NCI-H748 treated with DMSO at 0.1 percent for 48 hours (cell line): Measurements from ENCODE around the gene RETREG1.
"Not testable (repeated sequence)": the region's sequence is repeated elsewhere in the genome, so short reads cannot be mapped to it uniquely, and the experiment has no call there.

ENCODE experiments used
- DNase-seq: peaks from one replicate; lab custom pipeline; 2025; lab: John Stamatoyannopoulos, UW

The RETREG1 gene

GRCh38 chr5:16615741-16616535 is 859 bp downstream of the RETREG1 start:
- peak; percentile 92 for DNase-seq

GRCh38 chr5:16612007-16612406 is 4.8 kb downstream of the RETREG1 start:
- DNase-seq, result no peak

- not testable (repeated sequence) for DNase-seq
These were observed 5.9 kb downstream of the RETREG1 start for GRCh38 chr5:16610896-16611295.

GRCh38 chr5:16609412-16609811 is 7.4 kb downstream of the RETREG1 start:
- no peak for DNase-seq

GRCh38 chr5:16606628-16607027 is 10.2 kb downstream of the RETREG1 start:
- no peak for DNase-seq

GRCh38 chr5:16603701-16604100 is 13.1 kb downstream of the RETREG1 start:
- no peak for DNase-seq

GRCh38 chr5:16603295-16603694 is 13.5 kb downstream of the RETREG1 start:
- DNase-seq, result no peak

GRCh38 chr5:16602182-16602581 is 14.6 kb downstream of the RETREG1 start:
- DNase-seq, result no peak

- DNase-seq, result no peak
These were observed 15.9 kb downstream of the RETREG1 start for GRCh38 chr5:16600946-16601345.

GRCh38 chr5:16600397-16600796 is 16.4 kb downstream of the RETREG1 start:
- peak; percentile 81 for DNase-seq

GRCh38 chr5:16597946-16598694 is 18.7 kb downstream of the RETREG1 start:
- no peak for DNase-seq

GRCh38 chr5:16596581-16596940 is 20.2 kb downstream of the RETREG1 start:
- peak; percentile 64 for DNase-seq

- DNase-seq, result no peak
These were observed 20.8 kb downstream of the RETREG1 start for GRCh38 chr5:16595881-16596580.

GRCh38 chr5:16593628-16594027 is 23.2 kb downstream of the RETREG1 start:
- DNase-seq, result no peak

GRCh38 chr5:16593013-16593412 is 23.8 kb downstream of the RETREG1 start:
- DNase-seq, result peak; percentile 40

- peak; percentile 81 for DNase-seq
These were observed 24.5 kb downstream of the RETREG1 start for GRCh38 chr5:16592255-16592654.

- peak; percentile 76 for DNase-seq
These were observed 26.1 kb downstream of the RETREG1 start for GRCh38 chr5:16590685-16591084.

- DNase-seq, result no peak
These were observed 27.1 kb downstream of the RETREG1 start for GRCh38 chr5:16589658-16590057.

- DNase-seq, result peak; percentile 41
These were observed 28.2 kb downstream of the RETREG1 start for GRCh38 chr5:16588434-16589214.

- no peak for DNase-seq
These were observed 30.2 kb downstream of the RETREG1 start for GRCh38 chr5:16586556-16586955.

- DNase-seq, result peak; percentile 33
These were observed 31.6 kb downstream of the RETREG1 start for GRCh38 chr5:16585041-16585667.
